Kidney epithelial cell (primary cell): ENCODE data around the gene IL12RB1. TPM values are rescaled to one million over a fixed set of nuclear protein-coding genes. Genes with fewer than 3 reads are reported as not detected.
A peak's percentile ranks its signal among the peaks of the same experiment; 100 is the strongest.

Source experiments
- DNase-seq: peaks from one replicate; pipeline ENCODE4 v3.0.0-alpha.2; 2010; ENCODE audit warnings: low read depth
- H3K27me3 ChIP-seq: 2 replicates; pipeline ENCODE4 v1.6.0; 2011; ENCODE audit warnings: low read length; ENCODE audit not compliant: control insufficient read depth, insufficient read depth
- H3K36me3 ChIP-seq: 2 replicates; pipeline ENCODE4 v1.5.1; 2011; ENCODE audit warnings: low read length; ENCODE audit not compliant: control insufficient read depth, insufficient read depth
- H3K4me3 ChIP-seq: 2 replicates; pipeline ENCODE4 v1.5.1; 2011; ENCODE audit warnings: low read depth, mild to moderate bottlenecking, control low read depth, low read length
- CTCF ChIP-seq: IDR thresholded peaks from 2 replicates; pipeline ENCODE4 v1.5.1; 2011; ENCODE audit warnings: mild to moderate bottlenecking, moderate library complexity, low read length, control low read depth, inconsistent platforms; ENCODE audit not compliant: insufficient read depth, poor library complexity, severe bottlenecking
- total RNA-seq: library from RNA; depleted of rRNA; stranded (reverse); fragments of >200 nt; gene quantifications from 2 replicates; pipeline ENCODE4 v1.2.3, GENCODE V29; 2015

The IL12RB1 gene
- total RNA-seq, 1 donor from 2014 or later = not detected

GRCh38 chr19:18098891-18099622 is 12.3 kb upstream of the IL12RB1 start:
- TF ChIP-seq CTCF = no peak
- no peak for DNase-seq
- Histone ChIP-seq H3K4me3 (no peak overlapping the region), H3K36me3 (no peaks in the 10 kb centered on the region), H3K27me3 (peaks cover 25% of the 10 kb centered on the region)

GRCh38 chr19:18097993-18098890 is 11.5 kb upstream of the IL12RB1 start:
- no peak for DNase-seq
- no peak for TF ChIP-seq CTCF
- Histone ChIP-seq H3K27me3 (peaks cover 25% of the 10 kb centered on the region), H3K4me3 (peak overlapping the region; percentile 34), H3K36me3 (no peaks in the 10 kb centered on the region)

- TF ChIP-seq CTCF = no peak
- Histone ChIP-seq H3K4me3 (peak within 1 kb of the TSS; percentile 34), H3K27me3 (peaks cover 23% of the 10 kb centered on the region), H3K36me3 (no peaks in the 10 kb centered on the region)
- peak; percentile 18 for DNase-seq
Measured at GRCh38 chr19:18097217-18097992, 10.7 kb upstream of the IL12RB1 start, which contains the start of gene MAST3. Gene MAST3 (plus strand): TSS chr19:18097778. CDS start chr19:18097793, 15 bp downstream.

- TF ChIP-seq CTCF = no peak
- Histone ChIP-seq H3K36me3 (no peaks in the 10 kb centered on the region), H3K4me3 (no peak overlapping the region), H3K27me3 (peaks cover 23% of the 10 kb centered on the region)
- DNase-seq = no peak
Measured at GRCh38 chr19:18096258-18096657, 9.5 kb upstream of the IL12RB1 start.

- TF ChIP-seq CTCF = no peak
- Histone ChIP-seq H3K4me3 (no peak overlapping the region), H3K36me3 (no peaks in the 10 kb centered on the region), H3K27me3 (peaks cover 8% of the 10 kb centered on the region)
- no peak for DNase-seq
Measured at GRCh38 chr19:18093439-18094161, 6.9 kb upstream of the IL12RB1 start.
